T-helper 17 cell (primary cell): ENCODE results near the gene GLOD5. TPM values are rescaled to one million over a fixed set of nuclear protein-coding genes. Genes with fewer than 3 reads are reported as not detected.
"Not testable (repeated sequence)": the region's sequence is repeated elsewhere in the genome, so short reads cannot be mapped to it uniquely, and the experiment has no call there.

ENCODE experiments used
- ATAC-seq: fragments of 150-1000 bp; cut with Tn5 transposase; 2 replicates; pipeline ENCODE4 v1.10.0; 2021; ENCODE audit warnings: mild to moderate bottlenecking, moderate library complexity
- DNase-seq, 3 donors: peaks; one replicate each; pipeline versions ENCODE4 v3.0.0 to v3.0.0-alpha.2; 2020 to 2021
- H3K9me3 ChIP-seq: one replicate; pipeline ENCODE4 v1.7.0; 2013; ENCODE audit warnings: low read length, mild to moderate bottlenecking; ENCODE audit not compliant: control insufficient read depth, poor library complexity, severe bottlenecking
- H3K27ac Mint-ChIP-seq: one replicate; pipeline ENCODE4 v1.8.0; 2022; ENCODE audit warnings: mild to moderate bottlenecking, moderate library complexity, mixed read lengths
- H3K27me3 Mint-ChIP-seq: one replicate; pipeline ENCODE4 v1.8.0; 2022; ENCODE audit warnings: mixed read lengths
- H3K36me3 Mint-ChIP-seq: one replicate; pipeline ENCODE4 v1.8.0; 2022; ENCODE audit warnings: low read depth, mixed read lengths
- H3K4me1 Mint-ChIP-seq: one replicate; pipeline ENCODE4 v1.8.0; 2022; ENCODE audit warnings: mild to moderate bottlenecking, mixed read lengths
- H3K4me3 Mint-ChIP-seq: one replicate; pipeline ENCODE4 v1.8.0; 2022; ENCODE audit warnings: mild to moderate bottlenecking, moderate library complexity, mixed read lengths
- total RNA-seq, 4 donors: library from RNA in 2 of 4; stranded (reverse) in 2 of 4; gene quantifications; one replicate each; pipeline ENCODE4 v1.2.3 and lab custom pipeline; 2022 to 2026

Gene GLOD5
- total RNA-seq, 2 donors from 2014 or later: not detected

- peaks cover 5% of the 10 kb centered on the region for H3K36me3 Mint-ChIP-seq
- H3K9me3 ChIP-seq: no peaks in the 10 kb centered on the region
- no peak overlapping the region for H3K4me3 Mint-ChIP-seq
- no peak for ATAC-seq
- no peak overlapping the region for H3K27ac Mint-ChIP-seq
- H3K4me1 Mint-ChIP-seq: no peaks in the 10 kb centered on the region
- no peaks in the 10 kb centered on the region for H3K27me3 Mint-ChIP-seq
- no peak for DNase-seq
These were observed 52.1 kb downstream of the GLOD5 start for GRCh38 chrX:48813644-48814043.

DNA sequence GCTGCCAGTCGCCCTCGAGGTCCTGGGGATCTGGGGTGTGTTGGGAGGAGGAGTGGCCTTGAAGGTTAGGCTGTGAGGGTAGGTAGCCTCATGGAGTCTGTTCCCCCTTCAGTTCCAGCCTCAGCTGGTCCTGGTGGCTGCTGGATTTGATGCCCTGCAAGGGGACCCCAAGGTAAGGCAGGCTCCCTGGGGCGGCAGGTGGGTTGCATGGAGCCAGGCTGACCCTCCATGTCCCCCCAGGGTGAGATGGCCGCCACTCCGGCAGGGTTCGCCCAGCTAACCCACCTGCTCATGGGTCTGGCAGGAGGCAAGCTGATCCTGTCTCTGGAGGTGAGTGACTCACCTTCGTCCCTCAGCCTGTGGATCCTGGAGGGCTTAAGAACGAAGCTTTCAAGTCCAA, 53.2 kb downstream of the GLOD5 start:
- DNase-seq (no peak), ATAC-seq (no peak)
- no peaks in the 10 kb centered on the region for H3K9me3 ChIP-seq
- no peak overlapping the region for H3K4me3 Mint-ChIP-seq
- no peak overlapping the region for H3K27ac Mint-ChIP-seq
- no peaks in the 10 kb centered on the region for H3K4me1 Mint-ChIP-seq
- H3K27me3 Mint-ChIP-seq: no peaks in the 10 kb centered on the region
- peaks cover 6% of the 10 kb centered on the region for H3K36me3 Mint-ChIP-seq

DNA sequence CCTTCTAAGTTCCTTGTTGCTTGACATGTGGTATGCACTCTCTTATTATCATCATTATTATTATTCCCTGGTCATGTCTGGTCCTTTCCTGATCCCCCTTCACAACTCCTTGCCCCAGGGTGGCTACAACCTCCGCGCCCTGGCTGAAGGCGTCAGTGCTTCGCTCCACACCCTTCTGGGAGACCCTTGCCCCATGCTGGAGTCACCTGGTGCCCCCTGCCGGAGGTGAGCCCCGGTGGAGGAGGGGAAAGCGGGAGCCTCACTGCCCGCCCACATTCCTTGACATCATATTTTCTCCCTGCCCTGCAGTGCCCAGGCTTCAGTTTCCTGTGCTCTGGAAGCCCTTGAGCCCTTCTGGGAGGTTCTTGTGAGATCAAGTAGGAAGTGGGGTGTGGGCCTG, 53.7 kb downstream of the GLOD5 start:
- no peak for DNase-seq
- Mint-ChIP-seq H3K27ac (no peak overlapping the region), H3K4me3 (no peak overlapping the region), H3K4me1 (no peaks in the 10 kb centered on the region), H3K36me3 (peaks cover 8% of the 10 kb centered on the region), H3K27me3 (no peaks in the 10 kb centered on the region)
- ATAC-seq: no peak
- no peaks in the 10 kb centered on the region for H3K9me3 ChIP-seq

DNA sequence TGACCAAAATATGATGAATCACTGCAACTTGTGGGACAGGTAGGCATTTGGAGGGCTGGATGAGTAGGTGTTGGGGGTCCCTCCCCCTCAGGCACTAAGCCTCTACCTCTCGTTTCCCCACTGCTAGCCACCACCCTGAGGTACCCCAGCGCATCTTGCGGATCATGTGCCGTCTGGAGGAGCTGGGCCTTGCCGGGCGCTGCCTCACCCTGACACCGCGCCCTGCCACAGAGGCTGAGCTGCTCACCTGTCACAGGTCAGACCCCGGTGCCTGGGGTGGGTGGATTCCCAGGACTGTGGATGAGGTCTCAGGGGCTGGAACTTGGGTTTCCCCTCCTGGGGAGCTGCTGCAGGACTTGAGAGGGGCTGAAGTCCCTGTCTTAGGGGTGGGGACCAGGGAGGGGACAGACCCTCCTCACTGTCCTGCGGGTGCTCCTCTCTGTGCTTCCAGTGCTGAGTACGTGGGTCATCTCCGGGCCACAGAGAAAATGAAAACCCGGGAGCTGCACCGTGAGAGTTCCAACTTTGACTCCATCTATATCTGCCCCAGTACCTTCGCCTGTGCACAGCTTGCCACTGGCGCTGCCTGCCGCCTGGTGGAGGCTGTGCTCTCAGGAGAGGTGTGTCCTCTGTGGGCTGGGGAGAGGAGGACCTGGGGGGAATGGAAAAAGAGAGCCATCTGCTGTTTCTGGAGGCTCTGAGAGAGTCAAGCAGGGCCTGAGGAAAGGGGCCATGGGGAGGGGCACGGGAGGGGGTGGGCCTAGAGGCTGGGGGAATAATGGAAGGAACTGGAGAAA, 54.7 kb downstream of the GLOD5 start:
- H3K4me1 Mint-ChIP-seq: no peaks in the 10 kb centered on the region
- H3K4me3 Mint-ChIP-seq: no peak overlapping the region
- DNase-seq: no peak
- no peak for ATAC-seq
- peaks cover 8% of the 10 kb centered on the region for H3K36me3 Mint-ChIP-seq
- H3K27me3 Mint-ChIP-seq: no peaks in the 10 kb centered on the region
- H3K27ac Mint-ChIP-seq: peak overlapping the region; percentile 51
- H3K9me3 ChIP-seq: no peaks in the 10 kb centered on the region

DNA sequence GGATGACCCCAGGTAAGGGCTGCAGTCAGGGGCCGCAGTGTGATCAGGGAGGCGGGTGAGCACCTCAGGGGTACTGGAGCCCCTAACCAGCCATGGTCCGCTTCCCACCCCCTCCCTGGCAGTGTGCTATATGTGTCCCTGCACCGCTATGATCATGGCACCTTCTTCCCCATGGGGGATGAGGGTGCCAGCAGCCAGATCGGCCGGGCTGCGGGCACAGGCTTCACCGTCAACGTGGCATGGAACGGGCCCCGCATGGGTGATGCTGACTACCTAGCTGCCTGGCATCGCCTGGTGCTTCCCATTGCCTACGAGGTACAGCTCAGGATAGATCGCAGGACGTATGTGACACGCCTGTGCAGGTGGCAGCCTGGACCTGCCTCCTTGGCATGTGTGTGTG, 56.6 kb downstream of the GLOD5 start:
- Mint-ChIP-seq H3K4me3 (no peak overlapping the region), H3K4me1 (no peaks in the 10 kb centered on the region), H3K27me3 (no peaks in the 10 kb centered on the region), H3K36me3 (peaks cover 6% of the 10 kb centered on the region), H3K27ac (no peak overlapping the region)
- DNase-seq (no peak), ATAC-seq (no peak)
- no peaks in the 10 kb centered on the region for H3K9me3 ChIP-seq

DNA sequence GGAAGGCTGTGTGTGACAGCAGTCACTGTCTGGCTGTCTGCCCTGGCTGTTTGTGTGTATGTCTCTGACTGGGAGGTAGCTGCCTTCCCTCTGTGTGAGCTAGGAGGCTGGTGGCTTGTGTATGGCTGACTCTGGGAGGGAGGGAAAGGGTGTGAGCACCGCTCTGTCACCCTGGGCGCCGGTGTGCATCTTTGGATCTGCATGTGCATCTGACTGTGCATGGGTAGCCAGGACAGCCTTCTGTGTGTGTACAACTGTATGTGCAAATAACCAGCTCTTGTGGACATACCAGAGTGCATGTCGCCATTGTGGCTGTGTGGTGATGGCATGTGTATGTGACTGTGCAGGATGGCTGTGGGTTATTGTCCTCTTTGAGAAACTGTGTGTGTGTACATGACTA, 57.3 kb downstream of the GLOD5 start:
- H3K27ac Mint-ChIP-seq: no peak overlapping the region
- no peaks in the 10 kb centered on the region for H3K4me1 Mint-ChIP-seq

DNA sequence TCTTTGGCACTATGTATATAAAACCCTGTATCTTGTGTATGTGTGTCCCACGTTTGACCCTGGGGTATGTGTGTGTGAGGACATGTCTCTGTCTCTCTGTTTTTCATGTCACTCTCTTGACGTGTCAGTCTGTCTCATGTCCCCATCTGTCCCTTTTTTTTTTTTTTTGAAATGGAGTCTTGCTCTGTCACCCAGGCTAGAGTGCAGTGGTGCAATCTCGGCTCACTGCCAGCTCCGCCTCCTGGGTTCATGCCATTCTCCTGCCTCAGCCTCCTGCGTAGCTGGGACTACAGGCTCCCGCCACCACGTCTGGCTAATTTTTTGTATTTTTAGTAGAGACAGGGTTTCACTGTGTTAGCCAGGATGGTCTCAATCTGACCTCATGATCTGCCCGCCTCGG, 57.8 kb downstream of the GLOD5 start:
- not testable (repeated sequence) for H3K4me1 Mint-ChIP-seq, H3K9me3 ChIP-seq, H3K27me3 Mint-ChIP-seq, DNase-seq, ATAC-seq, H3K4me3 Mint-ChIP-seq, H3K36me3 Mint-ChIP-seq, H3K27ac Mint-ChIP-seq

More for the DNA sequence above, 57.3 kb downstream of the GLOD5 start:
- DNase-seq: no peak
- no peaks in the 10 kb centered on the region for H3K27me3 Mint-ChIP-seq
- no peak for ATAC-seq
- no peak overlapping the region for H3K4me3 Mint-ChIP-seq
- peaks cover 6% of the 10 kb centered on the region for H3K36me3 Mint-ChIP-seq
- no peaks in the 10 kb centered on the region for H3K9me3 ChIP-seq

DNA sequence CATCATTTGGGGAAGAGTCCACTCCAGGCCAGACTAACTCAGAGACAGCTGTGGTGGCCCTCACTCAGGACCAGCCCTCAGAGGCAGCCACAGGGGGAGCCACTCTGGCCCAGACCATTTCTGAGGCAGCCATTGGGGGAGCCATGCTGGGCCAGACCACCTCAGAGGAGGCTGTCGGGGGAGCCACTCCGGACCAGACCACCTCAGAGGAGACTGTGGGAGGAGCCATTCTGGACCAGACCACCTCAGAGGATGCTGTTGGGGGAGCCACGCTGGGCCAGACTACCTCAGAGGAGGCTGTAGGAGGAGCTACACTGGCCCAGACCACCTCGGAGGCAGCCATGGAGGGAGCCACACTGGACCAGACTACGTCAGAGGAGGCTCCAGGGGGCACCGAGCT, 61.5 kb downstream of the GLOD5 start:
- DNase-seq (no peak), ATAC-seq (no peak)
- H3K27ac Mint-ChIP-seq: no peak overlapping the region
- H3K36me3 Mint-ChIP-seq: peaks cover 3% of the 10 kb centered on the region
- peaks cover 5% of the 10 kb centered on the region for H3K4me1 Mint-ChIP-seq
- no peak overlapping the region for H3K4me3 Mint-ChIP-seq
- H3K27me3 Mint-ChIP-seq: peaks cover 14% of the 10 kb centered on the region
- no peaks in the 10 kb centered on the region for H3K9me3 ChIP-seq

Other genes with a start within 250 kb of the GLOD5 start
- gene EBP, start 239.9 kb upstream of the GLOD5 start, total RNA-seq: 10 to 100 TPM; 43.9 to 53.6 TPM
- 10 to 100 TPM; 23.2 to 31.3 TPM for gene TBC1D25, start 222.0 kb upstream of the GLOD5 start, total RNA-seq
- gene RBM3, start 187.3 kb upstream of the GLOD5 start, total RNA-seq: 100 to 1,000 TPM; 319 to 380 TPM
- gene WDR13, start 164.3 kb upstream of the GLOD5 start, total RNA-seq: 10 to 100 TPM; 49.1 to 53.3 TPM
- gene WAS, start 77.9 kb upstream of the GLOD5 start, total RNA-seq: 100 to 1,000 TPM in 1 of 2 donors, 10 to 100 TPM in 1; 86.0 to 105 TPM
- 1 to 10 TPM; 5.8 to 6.4 TPM for gene SUV39H1, start 65.0 kb upstream of the GLOD5 start, total RNA-seq
- 1 to 10 TPM in 1 of 2 donors, under 1 TPM in 1; 0.32 to 7.6 TPM for gene GATA1, start 24.8 kb downstream of the GLOD5 start, total RNA-seq
- gene HDAC6, start 40.3 kb downstream of the GLOD5 start, total RNA-seq: 10 to 100 TPM; 83.4 to 84.4 TPM
- not detected for gene ERAS, start 64.8 kb downstream of the GLOD5 start, total RNA-seq
- gene PCSK1N, start 73.9 kb downstream of the GLOD5 start, total RNA-seq: 10 to 100 TPM in 1 of 2 donors, 1 to 10 TPM in 1; 9.6 to 14.2 TPM
- gene TIMM17B, start 136.0 kb downstream of the GLOD5 start, total RNA-seq: 10 to 100 TPM; 33.6 to 41.9 TPM
- 10 to 100 TPM; 66.7 to 68.8 TPM for gene PQBP1, start 136.2 kb downstream of the GLOD5 start, total RNA-seq
- gene SLC35A2, start 149.9 kb downstream of the GLOD5 start, total RNA-seq: 10 to 100 TPM; 34.8 to 50.7 TPM
- 100 to 1,000 TPM; 301 to 481 TPM for gene PIM2, start 157.3 kb downstream of the GLOD5 start, total RNA-seq
- gene OTUD5, start 195.9 kb downstream of the GLOD5 start, total RNA-seq: 10 to 100 TPM; 91.0 to 91.6 TPM
- gene KCND1, start 210.1 kb downstream of the GLOD5 start, total RNA-seq: 1 to 10 TPM; 2.2 to 3.2 TPM
- 100 to 1,000 TPM; 107 to 123 TPM for gene GRIPAP1, start 240.5 kb downstream of the GLOD5 start, total RNA-seq